Measurements from ENCODE around the gene FAT1. TPM values are rescaled to one million over a fixed set of nuclear protein-coding genes. Genes with fewer than 3 reads are reported as not detected.

Gene FAT1
- total and polyA plus RNA-seq, 2 donors (not counting 1 experiment from before 2014, with no cell fraction given): 0.07 to 0.15 TPM

GRCh38 chr4:186658657-186659056 is 65.0 kb downstream of the FAT1 start:
- H3K4me1 Mint-ChIP-seq: no peaks in the 10 kb centered on the region
- Histone ChIP-seq H4K20me1 (ENCODE audit: control insufficient read depth, insufficient read depth, low read length, poor library complexity, severe bottlenecking) (no peaks in the 10 kb centered on the region), H3K9me3 (ENCODE audit: control extremely low read depth in 1 of 3, control insufficient read depth in 2 of 3, insufficient read depth in 1 of 3, low read length in 2 of 3) (peaks cover 0 to 5% (median 0%) of the 10 kb centered on the region in 3 donors), H2AFZ (ENCODE audit: insufficient read depth, low read depth, low read length, poor library complexity, severe bottlenecking) (no peak overlapping the region), H3K27ac (ENCODE audit: low read length in 2 of 2) (no peak overlapping the region), H3K27me3 (replicated peaks in 1 of 4; ENCODE audit: control extremely low read depth in 1 of 4, control insufficient read depth in 3 of 4, insufficient read depth in 4 of 4, low read length in 3 of 4) (no peaks in the 10 kb centered on the region), H3K79me2 (ENCODE audit: control insufficient read depth, insufficient read depth, low read length) (no peaks in the 10 kb centered on the region), H3K4me1 (ENCODE audit: control insufficient read depth in 2 of 2, insufficient read depth in 2 of 2, low read length in 2 of 2) (no peaks in the 10 kb centered on the region), H3K36me3 (replicated peaks in 1 of 2; ENCODE audit: control extremely low read depth in 1 of 2, control insufficient read depth in 1 of 2, extremely low read depth in 1 of 2, insufficient read depth in 2 of 2, low read length in 1 of 2) (no peaks in the 10 kb centered on the region), H3K4me3 (ENCODE audit: control extremely low read depth in 1 of 5, extremely low read depth in 1 of 5, insufficient read depth in 1 of 5, low read depth in 2 of 5, low read length in 4 of 5) (no peak overlapping the region), H3K4me2 (replicated peaks; ENCODE audit: low read depth, low read length, poor library complexity, severe bottlenecking) (no peak overlapping the region), H3K9ac (ENCODE audit: low read length) (no peak overlapping the region)
- DNase-seq: no peak
- TF ChIP-seq CTCF (IDR thresholded peaks at IDR 0.05) (no peak), EZH2 (IDR thresholded peaks at IDR 0.05; ENCODE audit: borderline replicate concordance, insufficient read depth, low read depth, low read length, poor library complexity, severe bottlenecking) (no peak)
- no peaks in the 10 kb centered on the region for H3K27me3 Mint-ChIP-seq
- ChIA-PET CTCF (no interaction called here), POLR2A (no interaction called here)
- no peak overlapping the region for H3K4me3 Mint-ChIP-seq
- intact Hi-C loops (cut with micrococcal nuclease): no loop called here
- H3K9me3 Mint-ChIP-seq (ENCODE audit: insufficient read depth): no peaks in the 10 kb centered on the region
- ATAC-seq (ENCODE audit: low read depth): no peak
- no peak overlapping the region for H3K27ac Mint-ChIP-seq
- 95% methylated on average over 17 of the region's 20 CpGs for WGBS (ENCODE audit: insufficient coverage)

GRCh38 chr4:186657764-186658163 is 65.9 kb downstream of the FAT1 start:
- Histone ChIP-seq H3K4me2 (replicated peaks; ENCODE audit: low read depth, low read length, poor library complexity, severe bottlenecking) (no peak overlapping the region), H3K79me2 (ENCODE audit: control insufficient read depth, insufficient read depth, low read length) (no peaks in the 10 kb centered on the region)

More at GRCh38 chr4:186657764-186658163, 65.9 kb downstream of the FAT1 start:
- TF ChIP-seq EZH2 (IDR thresholded peaks at IDR 0.05; ENCODE audit: borderline replicate concordance, insufficient read depth, low read depth, low read length, poor library complexity, severe bottlenecking): no peak
- TF ChIP-seq CTCF (IDR thresholded peaks at IDR 0.05): no peak
- ChIA-PET POLR2A (no interaction called here), CTCF (no interaction called here)
- no peaks in the 10 kb centered on the region for H4K20me1 ChIP-seq (ENCODE audit: control insufficient read depth, insufficient read depth, low read length, poor library complexity, severe bottlenecking)
- H3K27ac ChIP-seq (ENCODE audit: low read length in 2 of 2): no peak overlapping the region
- no peak overlapping the region for H3K27ac Mint-ChIP-seq
- no peak for DNase-seq
- no peaks in the 10 kb centered on the region for H3K27me3 Mint-ChIP-seq
- H3K4me3 ChIP-seq (ENCODE audit: control extremely low read depth in 1 of 5, extremely low read depth in 1 of 5, insufficient read depth in 1 of 5, low read depth in 2 of 5, low read length in 4 of 5): no peak overlapping the region
- no peaks in the 10 kb centered on the region for H3K27me3 ChIP-seq (replicated peaks in 1 of 4; ENCODE audit: control extremely low read depth in 1 of 4, control insufficient read depth in 3 of 4, insufficient read depth in 4 of 4, low read length in 3 of 4)
- no peak overlapping the region for H3K9ac ChIP-seq (ENCODE audit: low read length)
- H2AFZ ChIP-seq (ENCODE audit: insufficient read depth, low read depth, low read length, poor library complexity, severe bottlenecking): no peak overlapping the region
- no peaks in the 10 kb centered on the region for H3K4me1 Mint-ChIP-seq
- H3K9me3 ChIP-seq (ENCODE audit: control extremely low read depth in 1 of 3, control insufficient read depth in 2 of 3, insufficient read depth in 1 of 3, low read length in 2 of 3): peaks cover 0 to 5% (median 0%) of the 10 kb centered on the region in 3 donors
- H3K4me1 ChIP-seq (ENCODE audit: control insufficient read depth in 2 of 2, insufficient read depth in 2 of 2, low read length in 2 of 2): no peaks in the 10 kb centered on the region
- no peak for ATAC-seq (ENCODE audit: low read depth)
- intact Hi-C loops (cut with micrococcal nuclease): no loop called here
- 89% methylated on average over 4 of the region's 4 CpGs for WGBS (ENCODE audit: insufficient coverage)
- H3K9me3 Mint-ChIP-seq (ENCODE audit: insufficient read depth): no peaks in the 10 kb centered on the region
- no peak overlapping the region for H3K4me3 Mint-ChIP-seq
- no peaks in the 10 kb centered on the region for H3K36me3 ChIP-seq (replicated peaks in 1 of 2; ENCODE audit: control extremely low read depth in 1 of 2, control insufficient read depth in 1 of 2, extremely low read depth in 1 of 2, insufficient read depth in 2 of 2, low read length in 1 of 2)
